Neural progenitor cell (in vitro differentiated cells): ENCODE measurements around the gene IL36RN.

Experiments used
- EZH2 ChIP-seq: fragments of 200-600 bp; sonication (generic); IDR thresholded peaks from 2 replicates; pipeline ENCODE4 v1.6.1; 2017; ENCODE audit warnings: antibody characterized with exemption, mild to moderate bottlenecking, moderate library complexity
- EZH2phosphoT487 ChIP-seq: fragments of 200-600 bp; sonication (generic); IDR thresholded peaks from 2 replicates; pipeline ENCODE4 v1.6.1; 2017; ENCODE audit warnings: antibody characterized with exemption
- TF ChIP-seq, protein P1 (sequence below): fragments of 200-600 bp; sonication (generic); IDR thresholded peaks from 2 replicates; pipeline ENCODE4 v1.5.1; 2017; ENCODE audit warnings: antibody characterized with exemption, mild to moderate bottlenecking

DNA sequence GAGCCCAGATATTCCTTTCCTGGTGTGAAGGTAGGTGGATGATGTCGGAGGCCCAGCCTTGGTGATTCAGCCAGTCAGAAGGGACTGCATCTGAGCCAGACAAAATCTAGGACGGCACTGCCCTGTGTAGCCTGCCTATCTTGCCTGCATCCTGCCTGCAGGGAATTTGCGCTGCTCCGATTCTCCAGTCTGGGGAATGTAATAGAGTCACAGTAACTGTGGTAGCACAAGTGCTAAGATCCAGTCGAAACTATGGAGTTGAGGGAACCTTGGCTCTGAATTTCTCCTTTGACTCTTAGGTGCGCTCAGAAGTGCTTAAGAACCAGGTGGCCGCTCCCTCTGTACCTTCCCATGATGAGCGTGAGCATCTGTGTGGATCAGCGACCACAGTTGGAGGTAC is 22.2 kb upstream of the IL36RN start:
- TF ChIP-seq EZH2phosphoT487 (no peak), EZH2 (no peak)
- TF ChIP-seq, protein P1, sequence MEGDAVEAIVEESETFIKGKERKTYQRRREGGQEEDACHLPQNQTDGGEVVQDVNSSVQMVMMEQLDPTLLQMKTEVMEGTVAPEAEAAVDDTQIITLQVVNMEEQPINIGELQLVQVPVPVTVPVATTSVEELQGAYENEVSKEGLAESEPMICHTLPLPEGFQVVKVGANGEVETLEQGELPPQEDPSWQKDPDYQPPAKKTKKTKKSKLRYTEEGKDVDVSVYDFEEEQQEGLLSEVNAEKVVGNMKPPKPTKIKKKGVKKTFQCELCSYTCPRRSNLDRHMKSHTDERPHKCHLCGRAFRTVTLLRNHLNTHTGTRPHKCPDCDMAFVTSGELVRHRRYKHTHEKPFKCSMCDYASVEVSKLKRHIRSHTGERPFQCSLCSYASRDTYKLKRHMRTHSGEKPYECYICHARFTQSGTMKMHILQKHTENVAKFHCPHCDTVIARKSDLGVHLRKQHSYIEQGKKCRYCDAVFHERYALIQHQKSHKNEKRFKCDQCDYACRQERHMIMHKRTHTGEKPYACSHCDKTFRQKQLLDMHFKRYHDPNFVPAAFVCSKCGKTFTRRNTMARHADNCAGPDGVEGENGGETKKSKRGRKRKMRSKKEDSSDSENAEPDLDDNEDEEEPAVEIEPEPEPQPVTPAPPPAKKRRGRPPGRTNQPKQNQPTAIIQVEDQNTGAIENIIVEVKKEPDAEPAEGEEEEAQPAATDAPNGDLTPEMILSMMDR, result no peak
